ENCODE measurements around the gene GPANK1. TPM values are rescaled to one million over a fixed set of nuclear protein-coding genes. Genes with fewer than 3 reads are reported as not detected.

The GPANK1 gene
- total RNA-seq, 6 experiments from 2014 or later = 6.4 to 10.0 (median 8.0) TPM

GRCh38 chr6:31665501-31666336, 922 bp upstream of the GPANK1 start, which contains the start of gene CSNK2B:
CSNK2B (plus strand) TSS chr6:31666080; CDS start chr6:31666832, 752 bp downstream.
- ATAC-seq = peak; percentile 87 to 94 (median 91)
- peak; percentile 98 to 99 (median 99) for DNase-seq
- Histone ChIP-seq H3K9me3 (no peaks in the 10 kb centered on the region), H3K4me1 (peaks cover 1 to 18% (median 8%) of the 10 kb centered on the region in 4 donors), H3K27ac (peak within 1 kb of the TSS; percentile 83 to 90 (median 86)), H3K36me3 (peaks cover 10 to 39% (median 26%) of the 10 kb centered on the region in 4 donors), H3K4me3 (peak within 1 kb of the TSS; percentile 70 to 93 (median 87)), H3K27me3 (no peaks in the 10 kb centered on the region)
- intact Hi-C loops (cut with DNase I) = no loop called here
- TF ChIP-seq CTCF (IDR thresholded peaks at IDR 0.05) = peak in 3 of 4 donors; percentile 4 to 25 (median 16)
- peak; percentile 62 for TF ChIP-seq POLR2A (IDR thresholded peaks at IDR 0.05)
- WGBS (ENCODE audit: insufficient coverage, low coverage, low lambda C conversion rate, missing lambda C conversion rate) = 0% methylated on average over 30 of the region's 63 CpGs

GRCh38 chr6:31663961-31664789, 622 bp downstream of the GPANK1 start:
- no peak for TF ChIP-seq POLR2A (IDR thresholded peaks at IDR 0.05)
- no peak for TF ChIP-seq CTCF (IDR thresholded peaks at IDR 0.05)
- no peak for ATAC-seq
- H3K4me3 ChIP-seq = peak overlapping the region; percentile 70 to 93 (median 87)
- WGBS (ENCODE audit: insufficient coverage, low coverage, low lambda C conversion rate, missing lambda C conversion rate) = 10% methylated on average over 10 of the region's 17 CpGs
- no peaks in the 10 kb centered on the region for H3K9me3 ChIP-seq
- DNase-seq = no peak
- peak overlapping the region; percentile 83 to 90 (median 86) for H3K27ac ChIP-seq
- peaks cover 8 to 23% (median 14%) of the 10 kb centered on the region in 4 donors for H3K36me3 ChIP-seq
- no peaks in the 10 kb centered on the region for H3K27me3 ChIP-seq
- intact Hi-C loops (cut with DNase I) = no loop called here
- H3K4me1 ChIP-seq = peaks cover 1 to 22% (median 12%) of the 10 kb centered on the region in 4 donors

- TF ChIP-seq CTCF (IDR thresholded peaks at IDR 0.05) (no peak), POLR2A (IDR thresholded peaks at IDR 0.05) (no peak)
- Histone ChIP-seq H3K4me1 (peaks cover 1 to 29% (median 14%) of the 10 kb centered on the region in 4 donors), H3K9me3 (no peaks in the 10 kb centered on the region), H3K27me3 (no peaks in the 10 kb centered on the region), H3K27ac (peak overlapping the region in 1 of 3 donors; percentile 90), H3K4me3 (peak overlapping the region in 2 of 3 donors; percentile 70 to 93), H3K36me3 (peaks cover 3 to 15% (median 9%) of the 10 kb centered on the region in 4 donors)
- intact Hi-C loops (cut with DNase I) = no loop called here
- WGBS (ENCODE audit: insufficient coverage, low coverage, low lambda C conversion rate, missing lambda C conversion rate) = 71% methylated on average over 4 of the region's 9 CpGs
- no peak for DNase-seq
- no peak for ATAC-seq
Observed at GRCh38 chr6:31663126-31663960, 1.5 kb downstream of the GPANK1 start.
